Stimulated activated CD4-positive, alpha-beta T cell treated with anti-CD3 and anti-CD28 coated beads, Interleukin-4, amount 100 ng/mL, for 48 hours (primary cell): ENCODE measurements around the gene FRMD3.
A peak's percentile ranks its signal among the peaks of the same experiment; 100 is the strongest.

Experiments
- DNase-seq, 2 donors: peaks; one replicate each; pipeline ENCODE4 v3.0.0-alpha.2; 2020; ENCODE audit warnings: low read depth in 2 of 2

FRMD3 gene

DNA sequence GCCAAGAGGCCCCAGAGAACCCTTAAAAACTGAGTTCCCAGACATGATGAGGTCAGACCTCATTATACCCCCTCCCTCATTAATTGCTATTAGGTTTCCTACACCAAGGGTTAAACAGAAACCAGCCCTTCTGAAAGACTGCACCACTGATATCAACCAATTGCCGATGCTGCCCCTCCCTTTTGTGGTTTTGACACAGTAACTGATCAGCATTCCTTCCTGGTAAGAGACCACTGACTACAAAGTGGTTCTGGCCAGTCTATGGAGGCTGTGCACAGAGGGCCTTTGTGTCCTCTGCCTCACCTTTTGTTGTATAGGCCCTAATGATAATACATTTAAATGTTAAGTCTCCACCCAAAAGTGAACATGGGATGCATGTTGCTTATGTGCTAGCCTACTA is 201.5 kb downstream of the FRMD3 start:
- no peak for DNase-seq

DNA sequence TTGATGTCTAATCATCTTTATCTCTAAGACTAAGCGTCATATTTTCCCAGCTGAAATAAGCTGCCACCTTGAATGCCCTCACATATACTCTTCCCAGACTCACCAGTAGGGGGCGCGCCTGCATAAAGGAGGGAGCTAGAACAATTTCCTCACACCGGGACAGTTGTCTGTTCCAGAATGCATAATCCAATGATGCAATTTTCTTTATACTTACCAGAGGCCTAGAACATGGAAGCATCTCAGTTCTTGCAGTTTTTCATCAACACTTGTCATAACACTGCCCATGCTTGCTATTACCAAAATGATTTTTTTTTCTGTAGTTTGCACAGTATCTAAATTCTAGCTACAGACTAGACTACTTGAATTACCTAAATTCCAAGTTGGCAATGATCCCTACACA is 203.9 kb downstream of the FRMD3 start:
- peak; percentile 67 to 82 for DNase-seq

DNA sequence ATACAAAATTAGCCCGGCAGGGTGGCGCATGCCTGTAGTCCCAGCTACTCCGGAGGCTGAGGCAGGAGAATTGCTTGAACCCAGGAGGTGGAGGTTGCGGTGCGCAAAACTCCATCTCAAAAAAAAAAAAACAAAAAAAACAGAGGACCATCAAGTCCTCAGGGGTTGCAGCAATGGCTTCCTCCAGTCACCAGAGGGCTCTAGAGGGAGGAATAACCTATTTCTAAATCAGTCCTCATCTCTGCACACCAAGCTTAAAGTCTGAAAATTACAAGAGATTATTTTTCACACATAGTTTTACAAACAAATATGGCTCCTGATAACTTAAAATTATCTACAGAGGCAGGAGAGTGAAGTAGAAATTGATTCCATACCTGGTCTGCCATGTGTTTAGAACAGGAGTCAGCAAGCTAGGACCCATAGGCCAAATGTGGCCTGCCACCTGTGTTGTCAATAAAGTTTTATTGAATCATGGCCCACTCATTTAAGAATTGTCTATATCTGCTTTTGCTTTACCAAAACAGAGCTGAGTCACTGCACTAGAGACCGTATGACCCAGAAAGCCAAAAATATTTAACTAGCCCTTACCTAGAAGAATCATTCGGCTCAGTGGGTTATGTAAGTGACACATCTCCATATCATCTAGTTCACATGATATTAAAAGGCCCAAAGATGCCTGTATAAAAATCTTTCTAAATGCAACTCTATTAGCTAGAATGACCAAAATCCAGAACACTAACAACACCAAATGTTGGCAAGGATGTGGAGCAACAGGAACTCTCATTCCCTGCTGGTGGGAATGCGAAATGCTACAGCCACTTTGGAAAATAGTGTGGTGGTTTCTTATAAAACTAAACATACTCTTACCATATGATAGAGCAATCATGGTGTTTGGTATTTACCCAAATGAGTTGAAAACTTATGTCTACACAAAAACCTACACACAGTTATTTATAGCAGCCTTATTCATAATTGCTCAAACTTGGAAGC is 207.7 kb downstream of the FRMD3 start:
- DNase-seq = no peak

DNA sequence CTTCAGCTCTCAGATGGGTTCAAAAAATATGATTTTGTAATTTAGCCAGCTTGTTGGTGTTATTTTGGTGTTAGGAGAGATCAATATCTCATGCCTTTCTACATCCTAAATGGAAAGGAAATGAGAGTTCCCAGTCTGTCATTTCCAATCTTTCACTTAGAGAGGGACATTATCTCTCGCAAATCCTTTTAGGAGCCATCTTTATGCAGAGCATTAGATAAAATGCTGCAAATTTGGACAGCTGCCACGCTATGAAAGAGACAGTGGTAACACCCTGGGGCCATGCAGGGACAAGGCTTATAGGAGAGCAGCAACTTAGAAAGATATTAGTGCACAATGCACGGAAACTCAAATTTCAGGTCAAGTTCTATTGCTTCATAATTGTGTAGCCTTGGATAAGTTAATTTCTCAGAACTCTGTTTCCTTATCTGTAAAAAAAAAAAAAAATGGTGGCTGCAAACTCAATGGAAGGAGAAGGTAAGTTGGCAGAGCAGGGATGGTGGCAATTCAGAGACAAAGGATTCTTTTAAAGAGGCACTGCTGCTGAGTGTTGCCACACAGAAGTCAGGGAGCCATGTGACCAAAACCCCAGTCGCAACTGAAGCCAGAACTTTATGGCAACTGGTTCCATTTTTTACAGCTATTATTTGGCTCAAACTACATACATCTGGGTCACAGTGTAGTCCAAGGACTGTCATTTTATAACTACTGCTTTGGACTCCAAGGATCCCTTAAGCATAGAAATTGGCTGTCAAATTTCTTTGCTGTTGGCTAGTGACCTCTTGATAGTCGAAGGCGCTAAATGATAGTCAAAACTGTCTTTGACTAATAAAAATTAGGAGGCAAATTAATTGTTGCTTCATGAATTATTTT is 210.2 kb downstream of the FRMD3 start:
- no peak for DNase-seq

DNA sequence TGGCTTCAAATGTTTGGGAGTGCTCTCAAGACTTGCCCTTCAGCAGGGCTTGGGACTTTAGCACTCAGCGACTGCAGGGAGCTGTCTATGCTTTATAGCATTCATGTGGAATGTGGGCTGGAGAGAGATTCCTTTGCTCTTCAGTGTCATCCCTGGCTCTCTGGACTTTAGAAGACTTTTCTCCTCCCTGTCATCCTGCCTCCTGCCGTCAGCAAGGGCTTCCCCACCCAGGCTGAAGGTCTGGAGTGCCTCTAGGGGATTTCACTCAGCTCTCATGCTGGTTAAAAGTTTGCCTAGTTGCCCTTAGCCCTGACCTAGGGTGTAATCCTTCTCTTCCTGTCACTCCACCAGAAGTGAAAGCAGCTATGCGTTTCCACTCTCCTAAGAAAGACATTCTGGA is 210.9 kb downstream of the FRMD3 start:
- DNase-seq = no peak

DNA sequence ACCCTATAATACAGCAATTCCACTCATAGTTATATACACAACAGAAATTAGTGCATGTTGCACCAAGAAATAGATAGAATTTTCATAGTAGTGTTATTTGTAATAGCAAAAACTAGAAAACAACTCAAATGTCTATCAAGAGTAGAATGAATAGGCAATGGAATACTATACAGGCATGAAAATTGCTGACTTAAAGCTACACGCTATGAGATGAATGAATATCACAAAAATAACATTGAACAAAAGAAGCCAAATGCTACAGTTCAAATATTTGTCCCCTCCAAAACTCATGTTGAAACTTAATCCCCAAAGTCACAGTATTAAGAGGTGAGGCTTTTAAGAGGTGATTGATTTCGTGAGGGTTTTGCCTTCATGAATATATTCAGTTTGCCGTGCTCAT is 215.1 kb downstream of the FRMD3 start:
- no peak for DNase-seq

DNA sequence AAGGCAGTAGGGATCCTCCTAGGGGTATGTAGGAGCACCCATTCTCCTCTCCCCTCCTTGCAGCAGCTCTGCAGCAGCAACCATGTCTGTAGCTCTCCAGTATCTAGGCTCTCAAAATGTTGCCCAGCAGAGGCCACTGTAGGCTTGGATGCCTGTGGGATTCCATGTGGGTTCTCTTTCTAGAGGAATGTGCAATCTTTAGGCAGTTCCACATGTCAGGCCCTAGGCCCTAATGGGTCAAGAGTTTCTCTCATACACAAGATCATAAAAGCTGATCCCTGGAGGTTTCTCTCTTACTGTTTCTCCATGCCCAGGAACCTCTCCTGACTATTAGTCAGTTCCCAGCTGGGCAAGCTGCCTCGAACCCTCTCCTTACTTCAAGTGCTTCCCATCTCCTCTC is 215.8 kb downstream of the FRMD3 start:
- DNase-seq = no peak

DNA sequence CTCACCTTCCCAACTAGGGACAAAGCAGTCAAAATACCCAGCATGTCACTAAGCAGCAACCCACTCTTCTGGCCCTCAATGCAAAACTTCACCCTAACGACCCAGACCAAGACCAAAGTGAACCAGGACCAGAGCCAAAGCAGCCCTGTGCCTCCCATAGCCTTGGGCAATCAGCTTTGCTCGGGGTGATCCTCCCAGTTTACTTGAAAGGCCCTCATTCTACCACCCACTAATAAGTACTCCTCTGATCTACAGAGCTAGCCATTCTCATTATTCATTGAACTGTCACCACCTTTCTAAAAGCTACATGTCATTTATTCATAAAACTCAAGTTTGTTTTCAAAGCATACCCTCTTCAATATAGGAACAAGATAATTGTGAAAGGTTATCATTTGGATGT is 221.0 kb downstream of the FRMD3 start:
- DNase-seq = no peak

DNA sequence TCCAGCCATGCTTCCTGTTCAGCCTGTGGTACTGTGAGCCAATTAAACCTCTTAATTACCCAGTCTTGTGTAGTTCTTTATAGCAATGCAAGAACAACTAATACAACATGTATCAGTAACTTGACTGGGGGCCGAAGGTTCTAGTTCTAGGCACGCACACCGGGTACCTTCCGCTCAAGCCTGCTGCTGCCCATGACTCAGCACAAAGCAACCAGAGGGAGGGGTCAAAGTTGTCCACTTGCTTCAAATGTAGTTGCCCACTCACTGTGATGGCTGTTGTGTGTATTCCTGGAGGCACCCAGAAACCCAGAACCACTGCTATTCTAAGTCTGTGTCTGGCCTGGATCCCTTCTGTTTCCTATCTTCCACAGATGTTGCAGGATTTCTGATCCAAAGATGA is 222.6 kb downstream of the FRMD3 start:
- DNase-seq = no peak

DNA sequence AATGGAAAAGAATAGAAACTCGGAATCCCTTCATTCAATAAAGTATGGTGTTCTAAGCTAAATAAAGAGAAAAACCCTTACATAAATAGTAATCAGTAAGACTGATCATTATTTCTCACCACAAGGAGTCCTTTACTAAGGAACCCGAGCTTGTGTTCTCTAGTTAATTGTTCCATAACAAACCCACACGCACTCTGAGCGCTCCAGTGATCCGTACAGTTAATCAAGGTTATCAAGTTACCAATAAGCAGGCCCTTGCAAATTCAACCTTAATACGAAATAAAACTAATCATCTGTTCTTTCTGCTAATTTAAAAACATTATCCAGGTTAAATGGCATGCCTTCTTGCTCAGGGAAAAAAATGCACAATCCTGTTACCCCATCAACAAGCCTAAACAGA is 224.4 kb downstream of the FRMD3 start:
- DNase-seq = no peak

DNA sequence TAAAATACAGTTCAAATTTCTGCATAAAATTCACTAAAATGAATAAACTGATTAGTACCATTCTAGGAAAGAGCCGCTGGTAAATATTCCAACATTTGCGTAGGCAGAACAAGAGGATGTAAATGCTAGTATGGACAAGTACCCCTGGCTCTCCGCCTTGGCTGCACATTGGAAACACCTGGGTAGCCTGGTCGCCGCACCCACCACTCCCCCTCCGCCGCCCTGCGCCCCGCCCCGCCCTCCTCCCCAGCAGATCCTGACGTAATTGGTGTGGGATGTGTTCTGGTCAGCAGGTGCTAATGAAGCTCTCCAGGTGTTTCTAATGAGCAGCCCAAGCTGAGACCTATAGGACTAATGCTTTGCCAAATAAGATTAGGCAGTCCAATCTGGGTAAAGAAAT is 225.7 kb downstream of the FRMD3 start:
- DNase-seq = no peak

DNA sequence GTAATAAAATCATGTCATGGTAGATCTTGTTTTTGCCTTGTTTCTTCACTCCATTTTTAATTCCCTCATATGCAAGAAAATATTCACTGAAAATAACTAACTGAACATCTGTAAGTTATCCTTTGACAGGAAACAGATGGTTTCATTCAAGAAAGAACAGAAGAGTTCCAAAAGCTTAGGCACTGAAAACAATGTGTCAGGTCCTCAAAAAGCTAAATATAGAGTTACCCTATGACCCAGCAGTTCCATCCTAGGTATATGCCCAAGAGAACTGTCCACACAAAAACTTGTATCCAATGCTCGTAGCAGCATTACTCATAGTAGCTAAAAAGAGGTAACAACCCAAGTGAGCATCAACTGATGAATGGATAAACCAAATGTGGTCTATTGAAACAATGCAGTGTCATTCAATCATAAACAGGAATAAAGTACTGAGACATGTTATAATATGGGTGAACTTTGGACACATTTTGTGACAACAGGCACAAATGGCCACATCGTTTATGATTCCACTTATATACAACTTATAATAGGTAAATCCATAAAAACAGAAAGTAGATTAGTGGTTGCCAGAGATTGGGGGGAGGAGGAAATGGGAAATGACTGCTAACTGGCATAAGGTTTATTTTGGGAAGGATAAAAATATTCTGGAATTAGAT is 231.0 kb downstream of the FRMD3 start:
- DNase-seq = no peak

DNA sequence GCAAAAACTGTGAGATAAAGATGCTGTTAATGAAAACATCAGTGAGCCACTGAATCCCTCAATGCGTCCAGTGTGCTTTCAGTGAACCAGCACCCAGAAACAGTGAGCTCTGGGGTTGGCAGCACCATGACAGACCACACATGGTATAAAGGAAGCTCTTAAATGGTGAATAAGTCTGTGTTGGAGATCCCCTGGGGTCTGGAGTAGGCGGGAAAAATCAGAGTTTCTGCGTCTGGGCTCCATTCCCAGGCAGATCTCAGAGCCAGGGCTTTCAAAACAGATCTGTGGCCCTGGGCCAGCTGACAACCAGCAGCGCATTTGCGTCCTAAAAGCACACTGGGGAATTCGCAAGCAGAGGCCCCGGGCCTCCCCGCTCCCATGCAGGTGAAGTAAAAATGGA is 233.5 kb downstream of the FRMD3 start:
- DNase-seq = no peak

DNA sequence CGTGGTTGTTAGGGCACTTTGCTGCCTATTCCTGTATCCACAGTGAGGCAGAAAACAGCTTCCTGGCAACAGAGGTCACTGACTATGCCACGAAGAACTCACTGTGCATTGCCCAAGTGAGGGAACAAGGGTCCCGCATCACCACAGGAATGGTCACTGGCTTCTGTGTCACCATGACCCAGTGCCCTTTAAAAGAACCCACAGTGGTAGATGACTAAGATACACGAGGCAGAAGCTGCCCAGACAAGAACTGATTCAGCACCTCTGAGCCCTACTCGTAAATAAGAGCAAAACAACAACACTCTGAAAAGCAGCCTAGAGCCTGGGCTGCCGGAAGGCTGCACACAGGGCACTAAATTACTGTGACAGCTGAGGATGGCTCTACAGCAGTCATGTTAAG is 238.6 kb downstream of the FRMD3 start:
- DNase-seq = no peak

DNA sequence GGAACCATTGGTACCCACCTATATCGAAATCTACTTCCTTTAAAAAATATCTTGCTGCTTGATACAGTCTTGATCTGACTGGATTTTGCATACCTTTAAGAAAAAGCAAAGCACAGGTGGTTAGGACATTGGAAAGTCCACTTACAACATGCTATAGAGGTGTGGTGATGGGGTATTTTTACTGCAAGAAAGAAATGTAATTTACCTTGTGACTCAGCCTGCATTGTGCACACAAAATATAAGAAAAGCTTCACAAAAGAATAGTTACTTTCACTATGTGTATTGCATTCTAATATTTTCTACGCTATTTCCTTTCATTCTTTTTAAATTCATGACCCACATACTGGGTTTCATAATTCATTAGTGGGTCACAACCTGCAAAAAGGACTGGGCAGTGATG is 239.1 kb downstream of the FRMD3 start:
- no peak for DNase-seq

DNA sequence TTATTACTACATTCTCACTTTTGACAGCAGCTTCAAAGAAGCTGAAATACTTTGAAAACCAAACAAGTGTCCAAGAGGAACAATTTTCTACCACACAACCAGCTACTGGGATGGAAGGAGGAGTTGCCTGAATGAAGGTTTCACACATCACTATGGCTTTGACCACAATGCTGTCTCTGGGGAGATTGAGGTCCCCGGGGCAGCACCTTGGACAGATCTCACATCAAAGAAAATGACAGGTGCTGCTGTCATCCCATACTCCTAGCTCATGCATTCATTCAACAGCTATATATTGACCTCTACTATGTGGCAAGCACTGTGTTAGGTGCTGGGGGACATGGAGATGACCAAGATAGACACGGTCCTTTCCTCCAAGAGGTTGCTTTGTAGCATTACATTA is 242.1 kb downstream of the FRMD3 start:
- DNase-seq = no peak

DNA sequence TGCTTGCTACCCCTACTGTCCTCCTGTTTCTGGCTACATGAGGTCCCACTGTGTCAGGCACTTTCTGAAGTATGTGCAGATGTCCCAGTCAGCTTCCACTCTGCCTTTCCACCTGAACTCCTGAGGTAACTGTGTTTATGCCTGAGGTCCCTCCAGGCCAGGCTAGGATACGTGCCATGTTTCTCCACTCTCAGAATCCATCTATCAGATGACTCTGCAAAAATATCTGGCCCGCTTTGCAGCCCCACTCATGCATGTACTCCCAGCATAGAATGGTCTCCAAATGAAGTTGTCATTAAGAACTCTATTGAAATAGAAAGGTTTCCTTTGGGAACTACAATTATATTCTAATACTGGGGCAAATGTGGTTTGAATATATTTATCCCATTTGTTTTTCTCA is 243.4 kb downstream of the FRMD3 start:
- no peak for DNase-seq

DNA sequence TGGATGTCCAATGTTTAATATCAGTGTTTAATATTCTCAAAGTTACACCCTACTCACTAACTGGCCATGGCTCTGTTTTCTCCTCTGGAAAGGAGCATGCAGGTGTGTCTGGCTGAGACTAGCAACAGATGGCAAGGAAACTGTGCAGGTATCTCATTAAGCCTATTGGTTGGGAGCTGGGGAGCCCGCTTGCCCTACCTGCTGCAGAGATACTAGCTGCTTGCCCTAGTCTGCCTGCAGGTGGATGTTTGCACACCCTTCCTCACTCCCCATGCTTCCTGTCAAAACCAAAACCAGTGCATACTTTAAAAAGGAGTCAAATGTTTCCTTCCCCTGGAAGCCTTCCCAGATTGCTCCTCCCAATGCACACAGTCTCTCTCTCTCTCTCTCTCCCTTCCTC is 247.0 kb downstream of the FRMD3 start:
- no peak for DNase-seq

DNA sequence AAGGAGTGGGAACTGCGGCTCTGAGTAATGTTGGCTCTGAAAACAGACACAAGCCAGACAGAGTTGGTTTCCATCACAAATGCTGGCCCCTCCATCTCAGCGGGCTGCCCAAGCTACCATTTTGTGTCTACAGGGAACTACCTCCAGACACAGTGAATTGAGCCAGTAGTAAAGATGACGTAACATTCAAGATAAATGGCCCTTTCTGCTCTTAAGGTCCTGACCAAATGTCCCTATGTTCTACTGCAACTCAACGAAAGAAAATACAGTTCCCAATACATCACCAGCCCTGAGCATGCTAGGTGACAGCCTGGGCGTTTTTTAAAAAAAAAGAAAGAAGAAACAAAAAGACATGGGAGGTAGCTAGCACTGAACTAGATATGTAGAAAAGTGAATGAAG is 247.5 kb downstream of the FRMD3 start:
- DNase-seq = no peak

DNA sequence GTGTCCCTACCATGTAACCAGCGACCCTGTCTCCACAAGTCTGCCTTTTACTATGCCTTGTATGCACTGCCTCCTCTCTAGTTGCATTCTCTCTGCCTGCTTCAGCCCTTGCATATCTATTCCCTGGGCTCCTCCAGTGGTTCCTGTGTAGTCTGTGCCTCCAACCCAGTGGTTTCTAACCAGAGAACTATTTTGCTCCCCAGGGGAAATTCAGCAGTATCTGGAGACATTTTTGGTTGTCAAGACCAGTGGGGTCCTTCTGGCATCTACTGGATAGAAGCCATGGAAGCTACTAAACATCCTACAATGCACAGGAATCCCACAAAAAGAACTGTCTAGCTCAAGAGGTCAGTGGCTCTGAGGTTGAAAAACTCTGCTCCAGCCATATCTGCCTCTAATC is 251.2 kb downstream of the FRMD3 start:
- no peak for DNase-seq

DNA sequence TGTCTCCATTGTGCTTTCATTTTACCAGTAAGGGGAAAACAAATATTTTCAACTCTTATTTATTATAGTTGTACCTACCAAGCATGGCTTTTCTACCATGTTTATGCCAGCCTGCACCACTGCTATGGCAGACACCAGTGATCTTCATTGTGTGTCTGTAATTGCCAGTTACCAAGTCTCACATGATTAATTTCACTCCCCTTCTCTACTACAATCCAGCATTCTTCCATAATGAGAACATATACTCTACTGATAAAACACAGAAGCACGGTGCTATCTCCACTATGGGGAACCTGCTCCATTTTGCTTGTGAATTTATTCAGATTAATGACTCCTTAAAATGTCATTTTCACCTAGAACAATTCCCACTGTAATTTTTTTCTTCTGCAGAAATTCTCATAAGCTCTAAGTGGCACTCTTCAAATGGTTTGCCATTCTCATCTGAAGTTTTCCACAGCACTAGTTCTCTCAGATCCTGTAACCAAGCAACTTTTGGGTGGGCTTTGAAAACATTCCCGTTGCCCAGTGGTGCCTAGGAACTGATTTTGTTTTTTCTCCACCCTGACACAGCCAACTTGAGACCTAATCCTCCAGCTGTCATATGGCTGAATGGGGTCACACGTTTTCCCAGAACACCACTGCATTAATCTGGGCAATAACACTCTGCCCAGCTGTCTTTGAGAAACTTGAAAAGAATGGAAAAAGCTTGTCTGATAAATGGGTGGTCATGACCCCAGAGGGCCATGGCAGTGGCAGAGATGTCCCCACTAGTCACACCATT is 252.6 kb downstream of the FRMD3 start:
- no peak for DNase-seq

DNA sequence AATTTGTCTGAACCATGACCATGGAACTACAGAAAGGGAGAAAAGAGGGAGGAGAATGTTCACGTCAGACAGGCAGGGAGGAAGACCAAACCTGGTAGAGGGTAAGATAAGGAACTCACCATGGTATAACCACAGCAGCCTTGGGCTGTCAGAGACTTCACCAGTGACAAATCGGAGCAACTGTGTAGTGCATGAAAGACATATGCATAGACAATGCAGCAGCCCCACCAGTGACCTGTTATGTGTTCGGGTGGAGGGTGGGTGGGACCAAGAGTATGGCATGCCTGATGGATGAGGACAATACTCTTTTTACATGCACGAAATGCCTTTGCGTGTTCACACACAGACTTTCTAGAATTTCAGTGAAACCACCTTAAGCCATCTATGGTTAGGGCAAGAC is 253.5 kb downstream of the FRMD3 start:
- no peak for DNase-seq
